C4-2B (cell line): ENCODE results near the gene MICAL2.

Source experiments
- H3K27ac ChIP-seq: fragments of 450-650 bp; 2 replicates; pipeline ENCODE4 v1.5.1; 2017
- ZFX ChIP-seq: fragments of 450-650 bp; IDR thresholded peaks from 2 replicates; pipeline ENCODE4 v1.6.1; 2017
- TF ChIP-seq, protein P1 (sequence below): fragments of 450-650 bp; conservative IDR thresholded peaks from 2 replicates; pipeline ENCODE4 v1.5.1; 2017; ENCODE audit warnings: mild to moderate bottlenecking

Gene MICAL2

DNA sequence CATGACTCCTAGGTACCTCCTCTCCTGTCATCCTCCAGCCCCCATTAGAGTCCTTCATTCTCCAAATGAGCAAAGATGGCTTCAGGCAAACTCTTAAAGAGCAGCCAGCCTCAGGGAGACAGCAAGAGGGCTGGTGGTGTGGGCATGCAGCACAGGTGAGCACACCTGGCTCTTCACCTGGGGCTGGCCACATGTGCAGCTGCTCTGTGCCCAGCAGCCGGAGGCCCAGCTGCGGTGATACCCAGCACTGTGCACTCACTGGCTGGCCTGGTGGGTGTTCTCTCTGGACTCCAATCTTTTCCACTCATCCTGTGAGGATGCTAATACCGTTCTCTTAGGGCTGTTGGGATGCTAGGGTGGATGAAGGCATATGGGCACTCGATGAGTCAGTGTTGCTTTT is 160.9 kb downstream of the MICAL2 start:
- TF ChIP-seq, protein P1, sequence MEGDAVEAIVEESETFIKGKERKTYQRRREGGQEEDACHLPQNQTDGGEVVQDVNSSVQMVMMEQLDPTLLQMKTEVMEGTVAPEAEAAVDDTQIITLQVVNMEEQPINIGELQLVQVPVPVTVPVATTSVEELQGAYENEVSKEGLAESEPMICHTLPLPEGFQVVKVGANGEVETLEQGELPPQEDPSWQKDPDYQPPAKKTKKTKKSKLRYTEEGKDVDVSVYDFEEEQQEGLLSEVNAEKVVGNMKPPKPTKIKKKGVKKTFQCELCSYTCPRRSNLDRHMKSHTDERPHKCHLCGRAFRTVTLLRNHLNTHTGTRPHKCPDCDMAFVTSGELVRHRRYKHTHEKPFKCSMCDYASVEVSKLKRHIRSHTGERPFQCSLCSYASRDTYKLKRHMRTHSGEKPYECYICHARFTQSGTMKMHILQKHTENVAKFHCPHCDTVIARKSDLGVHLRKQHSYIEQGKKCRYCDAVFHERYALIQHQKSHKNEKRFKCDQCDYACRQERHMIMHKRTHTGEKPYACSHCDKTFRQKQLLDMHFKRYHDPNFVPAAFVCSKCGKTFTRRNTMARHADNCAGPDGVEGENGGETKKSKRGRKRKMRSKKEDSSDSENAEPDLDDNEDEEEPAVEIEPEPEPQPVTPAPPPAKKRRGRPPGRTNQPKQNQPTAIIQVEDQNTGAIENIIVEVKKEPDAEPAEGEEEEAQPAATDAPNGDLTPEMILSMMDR, result no peak
- no peak for TF ChIP-seq ZFX
- H3K27ac ChIP-seq, result no peak overlapping the region

DNA sequence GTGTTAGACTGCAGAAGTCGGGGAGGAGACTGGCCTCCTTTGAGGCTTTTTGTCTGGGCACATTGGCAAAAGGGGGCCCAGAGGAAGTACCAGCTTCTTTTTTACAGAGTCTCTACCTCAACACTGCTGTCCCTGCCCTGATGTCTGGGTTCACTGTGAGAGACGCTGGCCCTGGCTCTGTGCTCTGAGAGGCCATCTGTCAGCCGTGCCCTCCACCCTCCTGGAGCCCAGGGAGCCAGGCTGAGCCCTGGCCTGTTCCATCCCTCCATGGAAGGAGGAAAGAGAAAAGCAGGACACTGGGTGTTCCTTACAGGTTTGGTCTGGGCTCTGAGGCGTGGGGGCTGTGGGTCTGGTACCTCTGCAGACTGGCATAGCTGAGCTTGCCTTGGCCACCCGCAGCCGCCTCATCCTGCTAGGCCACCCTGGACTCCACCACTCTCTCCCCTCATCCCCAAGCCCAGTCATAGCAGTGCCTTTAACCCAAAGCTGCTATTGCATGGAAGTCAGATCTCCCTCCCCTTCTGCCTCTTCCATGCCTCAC is 161.5 kb downstream of the MICAL2 start:
- TF ChIP-seq, protein P1, result no peak
- TF ChIP-seq ZFX, result no peak
- H3K27ac ChIP-seq, result no peak overlapping the region

DNA sequence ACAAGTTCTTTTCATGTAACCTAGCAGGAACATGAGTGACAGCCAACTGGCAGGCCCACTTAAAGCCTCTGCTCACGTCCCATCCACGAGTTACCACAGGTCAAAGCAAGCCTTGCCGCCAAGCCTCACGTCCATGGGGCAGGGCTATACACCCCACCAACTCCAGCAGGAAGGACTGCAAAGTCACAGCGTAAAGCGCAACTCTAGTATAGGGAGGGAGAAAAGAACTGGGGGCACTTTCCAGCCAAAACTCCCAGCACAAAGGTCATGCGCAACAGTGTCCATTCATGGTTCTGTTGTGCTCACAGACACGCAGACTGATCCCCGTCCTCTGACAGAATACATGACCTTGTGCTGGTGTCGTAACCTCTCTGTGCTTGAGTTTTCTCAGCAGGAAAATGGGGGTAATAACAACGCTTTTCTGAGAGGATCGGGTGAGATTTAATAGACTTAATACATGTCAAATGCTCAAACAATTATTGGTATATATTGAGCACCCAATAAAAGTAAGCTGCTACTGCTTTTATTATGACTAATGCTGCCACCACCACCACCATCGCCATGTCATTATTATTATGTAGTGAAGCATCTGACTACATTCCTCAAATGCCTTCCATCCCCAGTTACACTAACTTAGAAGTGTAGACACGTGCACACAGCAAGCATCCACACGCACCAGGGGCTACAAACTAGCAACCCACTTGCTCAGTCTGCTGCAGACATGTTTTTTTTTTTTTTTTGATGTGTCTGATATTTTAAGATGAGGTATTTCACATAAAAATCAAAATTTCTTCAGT is 162.6 kb downstream of the MICAL2 start:
- no peak overlapping the region for H3K27ac ChIP-seq
- TF ChIP-seq, protein P1, result no peak
- TF ChIP-seq ZFX, result no peak

DNA sequence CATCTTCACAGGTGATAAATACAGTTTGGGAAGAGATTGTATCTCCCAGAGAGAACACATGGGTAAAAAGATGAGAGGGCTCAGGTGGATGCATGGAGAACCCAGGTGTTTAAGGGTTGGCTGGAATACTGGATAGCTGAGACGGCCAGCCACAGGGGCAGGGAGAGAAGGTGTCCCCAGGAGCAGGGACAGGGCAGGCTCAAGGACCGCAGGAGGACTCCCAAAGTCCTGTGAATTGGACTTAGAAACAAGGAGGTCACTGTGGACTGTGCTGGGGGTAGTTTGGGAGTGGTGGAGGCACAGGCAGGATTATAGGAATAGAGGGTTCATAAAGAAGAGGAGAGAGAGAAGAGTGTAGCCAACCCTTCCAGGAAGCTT is 163.2 kb downstream of the MICAL2 start:
- H3K27ac ChIP-seq, result no peak overlapping the region; the same call in 1 of the 2 replicates
- no peak for TF ChIP-seq ZFX
- TF ChIP-seq, protein P1, result no peak

DNA sequence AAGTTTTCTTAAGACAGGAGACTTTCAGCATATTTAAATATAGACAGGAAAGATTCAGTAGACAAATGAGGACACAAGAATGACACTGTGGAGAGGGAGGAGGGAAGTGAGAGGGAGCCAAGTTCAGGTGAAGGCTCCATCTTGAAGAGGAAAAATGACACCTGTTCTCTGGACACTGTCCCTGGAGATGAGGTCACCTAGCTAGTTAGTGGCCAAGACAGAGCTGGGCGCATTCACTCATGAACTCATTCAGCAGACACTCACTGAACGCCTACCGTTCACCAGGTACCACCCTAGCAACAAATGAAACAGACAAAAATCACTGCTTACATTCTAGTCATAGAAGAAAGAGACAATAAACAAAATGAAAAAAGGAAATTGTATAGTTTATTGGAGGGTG is 163.7 kb downstream of the MICAL2 start:
- TF ChIP-seq ZFX, result no peak
- TF ChIP-seq, protein P1, result no peak
- no peak overlapping the region; the same call in 1 of the 2 replicates for H3K27ac ChIP-seq

DNA sequence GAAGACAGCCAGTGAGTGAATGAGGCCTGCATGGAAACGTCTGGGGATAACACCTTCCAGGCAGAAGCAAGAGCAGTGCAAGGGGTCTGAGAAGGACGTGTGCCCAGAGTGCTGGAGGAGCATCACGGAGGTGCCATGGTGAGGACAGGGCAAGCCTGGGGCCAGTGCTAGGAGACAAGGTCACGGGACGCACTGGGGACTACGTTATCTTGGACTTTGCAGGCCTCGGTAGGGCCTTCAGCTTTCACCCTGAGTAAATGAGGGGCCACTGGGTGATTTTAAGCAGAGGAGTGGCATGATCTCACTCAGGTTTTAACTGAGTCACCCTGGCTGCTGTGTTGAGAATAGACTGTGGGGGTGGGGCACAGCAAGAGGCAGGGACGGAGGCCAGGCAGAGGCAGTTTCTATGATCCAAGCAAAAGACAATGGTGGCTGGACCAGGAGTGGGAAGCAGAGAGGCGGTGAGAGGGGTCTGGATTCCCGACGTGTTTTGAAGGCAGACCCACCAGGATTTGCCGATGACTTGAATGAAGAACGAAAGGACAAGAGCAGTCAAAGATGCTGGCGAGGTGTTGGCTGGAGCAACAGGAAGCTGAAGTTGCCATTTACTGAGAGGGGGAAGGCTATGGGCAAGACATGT is 164.3 kb downstream of the MICAL2 start:
- no peak overlapping the region for H3K27ac ChIP-seq
- TF ChIP-seq, protein P1, result no peak
- TF ChIP-seq ZFX, result no peak

DNA sequence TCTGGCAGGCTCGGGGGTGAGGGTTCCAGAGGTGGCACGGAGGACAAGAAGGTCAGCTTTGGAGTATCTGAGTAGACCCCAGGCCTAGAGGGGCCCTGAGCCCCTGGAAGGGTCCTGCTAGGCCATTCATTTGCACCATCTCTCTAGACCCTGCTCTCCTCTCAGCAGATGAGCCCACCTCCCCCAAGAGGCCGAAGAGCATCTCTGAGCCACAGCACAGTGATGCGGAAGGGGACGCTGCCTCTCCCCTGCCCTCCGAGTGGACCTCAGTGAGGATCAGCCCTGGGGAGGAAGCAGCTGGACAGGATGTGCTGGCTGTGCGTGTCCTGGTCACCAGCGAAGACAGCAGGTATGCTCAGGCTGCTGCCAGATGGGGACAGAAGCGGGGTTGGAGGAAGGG is 165.4 kb downstream of the MICAL2 start:
- no peak overlapping the region; the same call in 1 of the 2 replicates for H3K27ac ChIP-seq
- TF ChIP-seq ZFX, result no peak
- TF ChIP-seq, protein P1, result no peak
